NCI-H345 (cell line): Measurements from ENCODE around the gene SLC15A5.
A peak's percentile ranks its signal among the peaks of the same experiment; 100 is the strongest.

Source experiments
- DNase-seq: peaks from one replicate; lab custom pipeline; 2025; lab: John Stamatoyannopoulos, UW

SLC15A5 gene

GRCh38 chr12:16277585-16277984 is at the start of gene SLC15A5:
SLC15A5 (minus strand) TSS chr12:16277685; CDS start chr12:16277685, 0 bp downstream.
- DNase-seq = no peak

GRCh38 chr12:16325426-16325825 is 47.9 kb upstream of the SLC15A5 start:
- DNase-seq = peak; percentile 86

GRCh38 chr12:16324772-16325171 is 47.3 kb upstream of the SLC15A5 start:
- peak; percentile 59 for DNase-seq

- no peak for DNase-seq
These were observed 46.8 kb upstream of the SLC15A5 start for GRCh38 chr12:16324272-16324671.

GRCh38 chr12:16323638-16324037 is 46.2 kb upstream of the SLC15A5 start:
- DNase-seq = no peak

- DNase-seq = peak; percentile 42
These were observed 45.5 kb upstream of the SLC15A5 start for GRCh38 chr12:16323010-16323409.

GRCh38 chr12:16310934-16311333 is 33.4 kb upstream of the SLC15A5 start:
- no peak for DNase-seq

- DNase-seq = no peak
These were observed 30.5 kb upstream of the SLC15A5 start for GRCh38 chr12:16307856-16308475.

GRCh38 chr12:16303939-16304338 is 26.5 kb upstream of the SLC15A5 start:
- DNase-seq = no peak

- no peak for DNase-seq
These were observed 23.3 kb upstream of the SLC15A5 start for GRCh38 chr12:16300736-16301135.

- no peak for DNase-seq
These were observed 22.6 kb upstream of the SLC15A5 start for GRCh38 chr12:16300122-16300521.

GRCh38 chr12:16299403-16299802 is 21.9 kb upstream of the SLC15A5 start:
- no peak for DNase-seq

- DNase-seq = no peak
These were observed 20.0 kb upstream of the SLC15A5 start for GRCh38 chr12:16297521-16297920.

- DNase-seq = no peak
These were observed 17.0 kb upstream of the SLC15A5 start for GRCh38 chr12:16294376-16294956.

- DNase-seq = no peak
These were observed 13.5 kb upstream of the SLC15A5 start for GRCh38 chr12:16291032-16291431.

GRCh38 chr12:16285586-16285985 is 8.1 kb upstream of the SLC15A5 start:
- DNase-seq = no peak

GRCh38 chr12:16282978-16283377 is 5.5 kb upstream of the SLC15A5 start:
- no peak for DNase-seq

- no peak for DNase-seq
These were observed 4.6 kb upstream of the SLC15A5 start for GRCh38 chr12:16282081-16282480.

GRCh38 chr12:16281157-16281556 is 3.7 kb upstream of the SLC15A5 start:
- DNase-seq = no peak

- DNase-seq = no peak
These were observed 5.3 kb downstream of the SLC15A5 start for GRCh38 chr12:16272222-16272621.

GRCh38 chr12:16271062-16271461 is 6.4 kb downstream of the SLC15A5 start:
- no peak for DNase-seq

GRCh38 chr12:16269946-16270345 is 7.5 kb downstream of the SLC15A5 start:
- DNase-seq = no peak

GRCh38 chr12:16266085-16266484 is 11.4 kb downstream of the SLC15A5 start:
- no peak for DNase-seq

- DNase-seq = no peak
These were observed 15.5 kb downstream of the SLC15A5 start for GRCh38 chr12:16261944-16262475.
